ENCODE results near the gene L2HGDH. TPM values are rescaled to one million over a fixed set of nuclear protein-coding genes. Genes with fewer than 3 reads are reported as not detected.
"Not testable (repeated sequence)": the region's sequence is repeated elsewhere in the genome, so short reads cannot be mapped to it uniquely, and the experiment has no call there.

L2HGDH gene
- polyA plus RNA-seq, 1 donor (not counting 4 experiments of a cell fraction or from before 2014, with no cell fraction given): 7.9 TPM

GRCh38 chr14:50357753-50358395, 45.8 kb upstream of the L2HGDH start:
- FAIRE-seq: no peak
- TF ChIP-seq EZH2 (IDR thresholded peaks at IDR 0.05; ENCODE audit: low read length): no peak
- TF ChIP-seq CTCF (optimal IDR thresholded peaks at IDR 0.05 in 1 of 3, IDR thresholded peaks at IDR 0.05 in 1 of 3, conservative IDR thresholded peaks at IDR 0.05 in 1 of 3; ENCODE audit: extremely low read depth in 1 of 3, insufficient read depth in 2 of 3, low read length in 3 of 3): no peak

DNA sequence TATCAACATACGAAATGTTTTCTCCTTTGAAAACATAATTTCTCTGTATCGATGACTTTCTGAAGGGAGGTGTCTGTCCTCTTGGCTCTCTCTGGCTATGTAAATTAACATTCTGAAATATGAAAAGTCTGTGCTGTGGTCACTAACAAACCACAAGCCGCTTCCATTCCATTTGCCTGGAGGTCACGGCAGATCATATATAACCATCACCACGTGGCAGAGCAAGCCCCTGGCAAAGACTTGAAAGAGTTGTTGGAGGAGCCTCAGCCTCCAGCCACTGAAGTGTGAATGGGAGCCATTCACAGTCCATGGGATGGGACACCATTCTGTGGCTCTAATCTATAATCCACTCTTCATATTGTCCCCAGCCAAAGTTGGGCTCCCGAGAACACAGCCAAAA, 45.1 kb upstream of the L2HGDH start:
- Histone ChIP-seq H3K9me1 (ENCODE audit: control insufficient read depth, extremely low read depth, insufficient read depth, low read length) (no peaks in the 10 kb centered on the region), H3K27ac (ENCODE audit: control insufficient read depth, insufficient read depth, low read length) (no peak overlapping the region), H3K9ac (ENCODE audit: control insufficient read depth, extremely low read depth, insufficient read depth, low read length) (no peak overlapping the region), H3K4me1 (ENCODE audit: control insufficient read depth, extremely low read depth, insufficient read depth, low read length) (peaks cover 12% of the 10 kb centered on the region), H4K20me1 (ENCODE audit: control insufficient read depth, extremely low read depth, insufficient read depth, low read length) (no peaks in the 10 kb centered on the region), H3K9me3 (ENCODE audit: control insufficient read depth, low read depth, low read length) (no peaks in the 10 kb centered on the region), H3K36me3 (ENCODE audit: control insufficient read depth in 2 of 2, extremely low read depth in 1 of 2, insufficient read depth in 2 of 2, low read length in 2 of 2) (no peaks in the 10 kb centered on the region), H3K27me3 (ENCODE audit: control insufficient read depth, extremely low read depth, insufficient read depth, low read length) (no peaks in the 10 kb centered on the region), H3K4me2 (ENCODE audit: control insufficient read depth, extremely low read depth, insufficient read depth, low read depth, low read length) (no peak overlapping the region), H3K4me3 (ENCODE audit: control insufficient read depth in 2 of 3, extremely low read depth in 1 of 3, insufficient read depth in 2 of 3, low read depth in 1 of 3, low read length in 3 of 3) (no peak overlapping the region), H3K79me2 (ENCODE audit: control insufficient read depth, insufficient read depth, low read length) (no peaks in the 10 kb centered on the region), H2AFZ (ENCODE audit: control insufficient read depth, low read length) (no peak overlapping the region)
- FAIRE-seq (no peak), DNase-seq (ENCODE audit: low read depth, low spot score) (no peak)
- TF ChIP-seq CTCF (optimal IDR thresholded peaks at IDR 0.05 in 1 of 3, IDR thresholded peaks at IDR 0.05 in 1 of 3, conservative IDR thresholded peaks at IDR 0.05 in 1 of 3; ENCODE audit: extremely low read depth in 1 of 3, insufficient read depth in 2 of 3, low read length in 3 of 3) (no peak), EZH2 (IDR thresholded peaks at IDR 0.05; ENCODE audit: low read length) (no peak)
- dilution Hi-C loops (cut with MboI; ENCODE audit: extremely low pct_ligation_motif_present, low sequenced_read_pairs): no loop called here

More at GRCh38 chr14:50357753-50358395, 45.8 kb upstream of the L2HGDH start:
- peaks cover 12% of the 10 kb centered on the region for H3K4me1 ChIP-seq (ENCODE audit: control insufficient read depth, extremely low read depth, insufficient read depth, low read length)
- no peak overlapping the region for H3K4me3 ChIP-seq (ENCODE audit: control insufficient read depth in 2 of 3, extremely low read depth in 1 of 3, insufficient read depth in 2 of 3, low read depth in 1 of 3, low read length in 3 of 3)
- no peak overlapping the region for H3K4me2 ChIP-seq (ENCODE audit: control insufficient read depth, extremely low read depth, insufficient read depth, low read depth, low read length)
- no peaks in the 10 kb centered on the region for H3K36me3 ChIP-seq (ENCODE audit: control insufficient read depth in 2 of 2, extremely low read depth in 1 of 2, insufficient read depth in 2 of 2, low read length in 2 of 2)
- no peak overlapping the region for H3K27ac ChIP-seq (ENCODE audit: control insufficient read depth, insufficient read depth, low read length)
- no peak overlapping the region for H3K9ac ChIP-seq (ENCODE audit: control insufficient read depth, extremely low read depth, insufficient read depth, low read length)
- no peaks in the 10 kb centered on the region for H3K9me3 ChIP-seq (ENCODE audit: control insufficient read depth, low read depth, low read length)
- no peaks in the 10 kb centered on the region for H4K20me1 ChIP-seq (ENCODE audit: control insufficient read depth, extremely low read depth, insufficient read depth, low read length)
- no peak overlapping the region for H2AFZ ChIP-seq (ENCODE audit: control insufficient read depth, low read length)
- no peak for DNase-seq (ENCODE audit: low read depth, low spot score)
- no peaks in the 10 kb centered on the region for H3K79me2 ChIP-seq (ENCODE audit: control insufficient read depth, insufficient read depth, low read length)
- no peaks in the 10 kb centered on the region for H3K9me1 ChIP-seq (ENCODE audit: control insufficient read depth, extremely low read depth, insufficient read depth, low read length)
- no peaks in the 10 kb centered on the region for H3K27me3 ChIP-seq (ENCODE audit: control insufficient read depth, extremely low read depth, insufficient read depth, low read length)
- dilution Hi-C loops (cut with MboI; ENCODE audit: extremely low pct_ligation_motif_present, low sequenced_read_pairs): no loop called here

DNA sequence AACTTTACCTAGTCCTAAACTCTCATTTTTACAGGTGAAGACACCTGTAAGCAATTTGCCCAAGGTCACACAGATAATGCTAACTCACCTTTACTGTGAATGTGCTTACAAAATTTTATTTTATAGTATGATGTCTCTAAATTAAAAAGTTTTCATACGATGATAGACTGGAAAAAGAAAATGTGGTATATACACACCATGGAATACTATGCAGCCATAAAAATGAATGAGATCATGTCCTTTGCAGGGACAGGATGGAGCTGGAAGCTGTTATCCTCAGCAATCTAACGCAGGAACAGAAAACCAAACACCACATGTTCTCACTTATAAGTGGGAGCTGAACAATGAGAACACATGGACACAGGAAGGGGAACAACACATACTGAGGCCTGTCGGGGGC, 44.3 kb upstream of the L2HGDH start:
- H3K27me3 ChIP-seq (ENCODE audit: control insufficient read depth, extremely low read depth, insufficient read depth, low read length); H3K9ac ChIP-seq (ENCODE audit: control insufficient read depth, extremely low read depth, insufficient read depth, low read length); FAIRE-seq; H3K27ac ChIP-seq (ENCODE audit: control insufficient read depth, insufficient read depth, low read length); DNase-seq (ENCODE audit: low read depth, low spot score); H4K20me1 ChIP-seq (ENCODE audit: control insufficient read depth, extremely low read depth, insufficient read depth, low read length); H2AFZ ChIP-seq (ENCODE audit: control insufficient read depth, low read length); H3K79me2 ChIP-seq (ENCODE audit: control insufficient read depth, insufficient read depth, low read length); H3K4me3 ChIP-seq (ENCODE audit: control insufficient read depth in 2 of 3, extremely low read depth in 1 of 3, insufficient read depth in 2 of 3, low read depth in 1 of 3, low read length in 3 of 3); dilution Hi-C loops (cut with MboI; ENCODE audit: extremely low pct_ligation_motif_present, low sequenced_read_pairs); H3K36me3 ChIP-seq (ENCODE audit: control insufficient read depth in 2 of 2, extremely low read depth in 1 of 2, insufficient read depth in 2 of 2, low read length in 2 of 2); H3K9me1 ChIP-seq (ENCODE audit: control insufficient read depth, extremely low read depth, insufficient read depth, low read length); H3K4me1 ChIP-seq (ENCODE audit: control insufficient read depth, extremely low read depth, insufficient read depth, low read length); H3K9me3 ChIP-seq (ENCODE audit: control insufficient read depth, low read depth, low read length); H3K4me2 ChIP-seq (ENCODE audit: control insufficient read depth, extremely low read depth, insufficient read depth, low read depth, low read length): not testable (repeated sequence)

Measured in keratinocyte (primary cell).